ENCODE data around the gene UBE2G2.

DNA sequence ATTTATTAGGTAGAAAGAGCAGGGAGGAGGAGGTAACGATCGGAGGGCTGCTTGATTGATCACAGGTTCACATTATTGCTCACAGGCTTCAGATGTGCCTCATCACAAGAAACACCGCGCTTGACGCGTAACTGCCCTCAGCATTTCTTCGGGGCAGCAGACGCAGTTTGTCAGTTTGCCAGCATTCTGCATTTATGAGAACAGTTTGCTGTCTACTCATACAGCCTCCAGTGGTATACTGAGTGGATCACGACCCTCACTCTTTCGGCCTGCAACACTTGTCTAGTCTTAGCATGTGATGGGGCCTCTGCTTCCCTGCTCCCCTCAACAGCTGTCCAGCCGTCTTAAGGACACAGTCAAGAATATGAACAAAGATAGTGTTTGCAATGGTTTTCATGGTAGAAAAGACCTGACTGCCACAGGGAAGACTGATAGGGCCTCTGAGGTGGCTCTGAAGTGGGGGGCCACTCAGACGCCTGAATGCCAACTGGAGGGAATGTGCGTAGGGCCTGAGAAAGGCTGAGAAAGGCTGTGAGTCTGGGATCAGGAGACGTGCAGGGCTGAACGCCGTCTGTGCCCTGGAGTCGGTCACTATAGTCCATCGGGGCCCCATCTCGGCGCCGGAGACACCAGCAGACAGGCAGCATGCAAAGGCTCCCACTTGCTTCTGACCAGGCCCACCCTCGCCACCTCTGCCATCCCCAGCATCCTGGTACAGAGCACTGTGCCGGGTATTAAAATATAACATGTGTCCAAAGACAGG is 45.0 kb downstream of the UBE2G2 start:
- TF ChIP-seq, protein P1, sequence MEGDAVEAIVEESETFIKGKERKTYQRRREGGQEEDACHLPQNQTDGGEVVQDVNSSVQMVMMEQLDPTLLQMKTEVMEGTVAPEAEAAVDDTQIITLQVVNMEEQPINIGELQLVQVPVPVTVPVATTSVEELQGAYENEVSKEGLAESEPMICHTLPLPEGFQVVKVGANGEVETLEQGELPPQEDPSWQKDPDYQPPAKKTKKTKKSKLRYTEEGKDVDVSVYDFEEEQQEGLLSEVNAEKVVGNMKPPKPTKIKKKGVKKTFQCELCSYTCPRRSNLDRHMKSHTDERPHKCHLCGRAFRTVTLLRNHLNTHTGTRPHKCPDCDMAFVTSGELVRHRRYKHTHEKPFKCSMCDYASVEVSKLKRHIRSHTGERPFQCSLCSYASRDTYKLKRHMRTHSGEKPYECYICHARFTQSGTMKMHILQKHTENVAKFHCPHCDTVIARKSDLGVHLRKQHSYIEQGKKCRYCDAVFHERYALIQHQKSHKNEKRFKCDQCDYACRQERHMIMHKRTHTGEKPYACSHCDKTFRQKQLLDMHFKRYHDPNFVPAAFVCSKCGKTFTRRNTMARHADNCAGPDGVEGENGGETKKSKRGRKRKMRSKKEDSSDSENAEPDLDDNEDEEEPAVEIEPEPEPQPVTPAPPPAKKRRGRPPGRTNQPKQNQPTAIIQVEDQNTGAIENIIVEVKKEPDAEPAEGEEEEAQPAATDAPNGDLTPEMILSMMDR (IDR thresholded peaks at IDR 0.05), result no peak
- no peak for TF ChIP-seq POLR2A (IDR thresholded peaks at IDR 0.05)
- TF ChIP-seq POLR2AphosphoS5 (IDR thresholded peaks at IDR 0.05), result no peak

All from prostate gland (tissue), 2 donors.